Measurements from ENCODE around the gene PBXIP1.
"Not testable (repeated sequence)": the region's sequence is repeated elsewhere in the genome, so short reads cannot be mapped to it uniquely, and the experiment has no call there.

PBXIP1 gene

DNA sequence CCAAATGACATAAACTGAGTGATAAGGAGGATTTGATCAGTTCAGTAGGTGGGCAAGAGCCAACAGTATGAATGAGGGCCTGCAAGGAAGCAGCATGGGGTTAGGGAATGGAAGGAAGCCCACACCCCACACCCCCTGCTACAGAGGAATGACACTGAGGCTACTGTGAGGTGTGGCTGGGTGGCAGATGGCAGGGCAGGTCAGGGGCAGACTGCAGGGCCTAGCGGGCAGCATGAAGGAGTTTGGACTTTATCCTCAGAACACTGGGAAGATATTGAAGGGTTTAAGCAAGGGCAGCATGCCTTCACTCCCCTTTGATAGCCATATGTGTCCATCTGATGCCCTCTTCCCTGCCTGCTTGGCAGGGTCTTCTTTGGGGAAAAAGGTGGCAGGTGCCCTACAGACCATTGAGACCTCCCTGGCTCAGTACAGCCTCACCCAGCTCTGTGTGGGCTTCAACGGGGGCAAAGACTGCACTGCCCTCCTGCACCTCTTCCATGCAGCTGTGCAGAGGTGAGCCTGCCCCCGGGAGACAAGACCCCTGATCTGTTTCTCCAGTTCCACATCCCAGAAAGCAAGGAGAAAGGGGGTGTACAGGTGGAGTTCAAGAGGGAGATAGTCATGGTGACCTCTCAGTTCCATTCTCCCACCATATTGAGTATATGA, 33.4 kb upstream of the PBXIP1 start:
- Histone ChIP-seq H3K4me2 (ENCODE audit: low read length) (no peak overlapping the region), H3K4me1 (ENCODE audit: low read length) (peaks cover 4% of the 10 kb centered on the region), H3K27ac (ENCODE audit: low read length) (no peak overlapping the region), H2AFZ (ENCODE audit: low read depth, low read length) (no peak overlapping the region), H4K20me1 (ENCODE audit: insufficient read depth, low read length) (no peaks in the 10 kb centered on the region), H3K4me3 (ENCODE audit: low read length) (no peak overlapping the region), H3K36me3 (replicated peaks; ENCODE audit: low read depth, low read length) (peaks cover 27% of the 10 kb centered on the region), H3K27me3 (ENCODE audit: low read depth, low read length) (no peaks in the 10 kb centered on the region), H3K79me2 (ENCODE audit: low read length) (peaks cover 33% of the 10 kb centered on the region), H3K9ac (ENCODE audit: low read length) (no peak overlapping the region), H3K9me3 (ENCODE audit: insufficient read depth, low read length) (no peaks in the 10 kb centered on the region)
- no peak for TF ChIP-seq EZH2phosphoT487 (IDR thresholded peaks at IDR 0.05; ENCODE audit: low read depth)
- TF ChIP-seq, protein P1, sequence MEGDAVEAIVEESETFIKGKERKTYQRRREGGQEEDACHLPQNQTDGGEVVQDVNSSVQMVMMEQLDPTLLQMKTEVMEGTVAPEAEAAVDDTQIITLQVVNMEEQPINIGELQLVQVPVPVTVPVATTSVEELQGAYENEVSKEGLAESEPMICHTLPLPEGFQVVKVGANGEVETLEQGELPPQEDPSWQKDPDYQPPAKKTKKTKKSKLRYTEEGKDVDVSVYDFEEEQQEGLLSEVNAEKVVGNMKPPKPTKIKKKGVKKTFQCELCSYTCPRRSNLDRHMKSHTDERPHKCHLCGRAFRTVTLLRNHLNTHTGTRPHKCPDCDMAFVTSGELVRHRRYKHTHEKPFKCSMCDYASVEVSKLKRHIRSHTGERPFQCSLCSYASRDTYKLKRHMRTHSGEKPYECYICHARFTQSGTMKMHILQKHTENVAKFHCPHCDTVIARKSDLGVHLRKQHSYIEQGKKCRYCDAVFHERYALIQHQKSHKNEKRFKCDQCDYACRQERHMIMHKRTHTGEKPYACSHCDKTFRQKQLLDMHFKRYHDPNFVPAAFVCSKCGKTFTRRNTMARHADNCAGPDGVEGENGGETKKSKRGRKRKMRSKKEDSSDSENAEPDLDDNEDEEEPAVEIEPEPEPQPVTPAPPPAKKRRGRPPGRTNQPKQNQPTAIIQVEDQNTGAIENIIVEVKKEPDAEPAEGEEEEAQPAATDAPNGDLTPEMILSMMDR (IDR thresholded peaks at IDR 0.05; ENCODE audit: low read depth, low read length): no peak

DNA sequence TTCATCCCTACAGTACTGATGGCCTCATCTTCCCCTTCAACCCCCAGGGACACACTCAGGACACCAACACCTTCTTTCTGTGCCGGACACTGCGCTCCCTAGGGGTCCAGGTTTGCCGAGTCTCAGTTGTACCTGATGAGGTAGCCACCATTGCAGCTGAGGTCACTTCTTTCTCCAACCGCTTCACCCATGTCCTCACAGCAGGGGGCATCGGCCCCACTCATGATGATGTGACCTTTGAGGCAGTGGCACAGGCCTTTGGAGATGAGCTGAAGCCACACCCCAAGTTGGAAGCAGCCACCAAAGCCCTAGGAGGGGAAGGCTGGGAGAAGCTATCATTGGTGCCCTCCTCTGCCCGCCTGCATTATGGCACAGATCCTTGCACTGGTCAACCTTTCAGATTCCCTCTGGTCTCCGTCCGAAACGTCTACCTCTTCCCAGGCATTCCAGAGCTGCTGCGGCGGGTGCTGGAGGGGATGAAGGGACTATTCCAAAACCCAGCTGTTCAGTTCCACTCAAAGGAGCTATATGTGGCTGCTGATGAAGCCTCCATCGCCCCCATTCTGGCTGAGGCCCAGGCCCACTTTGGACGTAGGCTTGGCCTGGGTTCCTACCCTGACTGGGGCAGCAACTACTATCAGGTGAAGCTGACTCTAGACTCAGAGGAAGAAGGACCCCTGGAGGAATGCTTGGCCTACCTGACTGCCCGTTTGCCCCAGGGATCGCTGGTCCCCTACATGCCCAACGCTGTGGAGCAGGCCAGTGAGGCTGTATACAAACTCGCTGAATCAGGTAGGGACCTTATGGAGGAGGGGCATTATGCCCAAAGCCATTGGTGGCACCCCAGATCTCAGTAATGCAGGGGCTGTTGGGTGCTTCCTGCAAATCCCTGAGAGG, 32.4 kb upstream of the PBXIP1 start:
- Histone ChIP-seq H2AFZ (ENCODE audit: low read depth, low read length) (no peak overlapping the region), H3K9me3 (ENCODE audit: insufficient read depth, low read length) (no peaks in the 10 kb centered on the region), H4K20me1 (ENCODE audit: insufficient read depth, low read length) (no peaks in the 10 kb centered on the region), H3K4me2 (ENCODE audit: low read length) (no peak overlapping the region), H3K9ac (ENCODE audit: low read length) (no peak overlapping the region), H3K27me3 (ENCODE audit: low read depth, low read length) (no peaks in the 10 kb centered on the region), H3K79me2 (ENCODE audit: low read length) (peaks cover 43% of the 10 kb centered on the region), H3K4me3 (ENCODE audit: low read length) (no peak overlapping the region), H3K27ac (ENCODE audit: low read length) (no peak overlapping the region), H3K4me1 (ENCODE audit: low read length) (peaks cover 9% of the 10 kb centered on the region), H3K36me3 (replicated peaks; ENCODE audit: low read depth, low read length) (peaks cover 27% of the 10 kb centered on the region)
- no peak for TF ChIP-seq EZH2phosphoT487 (IDR thresholded peaks at IDR 0.05; ENCODE audit: low read depth)
- TF ChIP-seq, protein P1 (IDR thresholded peaks at IDR 0.05; ENCODE audit: low read depth, low read length): peak; percentile 21; the same call in 1 of the 2 replicates

DNA sequence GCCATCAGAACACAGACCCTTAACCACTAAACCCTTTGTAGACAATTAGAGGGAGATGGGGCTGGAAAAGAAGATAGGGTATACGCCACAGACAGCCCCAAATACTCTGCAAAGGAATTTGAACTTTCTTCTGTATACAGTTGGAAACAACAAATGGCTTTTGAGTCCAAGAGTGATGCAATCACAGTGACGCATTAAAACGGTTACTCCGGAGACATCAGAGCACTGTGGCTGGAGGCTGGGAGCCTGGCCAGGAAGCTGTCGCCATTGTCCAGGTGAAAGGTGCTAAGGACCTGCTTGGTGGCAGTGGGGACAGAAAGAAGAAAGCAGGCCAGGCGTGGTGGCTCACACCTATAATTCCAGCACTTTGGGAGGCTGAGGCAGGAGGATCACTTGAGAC, 31.4 kb upstream of the PBXIP1 start:
- peaks cover 27% of the 10 kb centered on the region for H3K36me3 ChIP-seq (replicated peaks; ENCODE audit: low read depth, low read length)
- H3K27me3 ChIP-seq (ENCODE audit: low read depth, low read length): no peaks in the 10 kb centered on the region
- H3K27ac ChIP-seq (ENCODE audit: low read length): no peak overlapping the region
- H2AFZ ChIP-seq (ENCODE audit: low read depth, low read length): no peak overlapping the region
- H3K9me3 ChIP-seq (ENCODE audit: insufficient read depth, low read length): no peaks in the 10 kb centered on the region
- TF ChIP-seq, protein P1 (IDR thresholded peaks at IDR 0.05; ENCODE audit: low read depth, low read length): no peak
- TF ChIP-seq EZH2phosphoT487 (IDR thresholded peaks at IDR 0.05; ENCODE audit: low read depth): no peak
- H3K4me3 ChIP-seq (ENCODE audit: low read length): no peak overlapping the region
- H3K4me1 ChIP-seq (ENCODE audit: low read length): peaks cover 13% of the 10 kb centered on the region
- no peak overlapping the region for H3K9ac ChIP-seq (ENCODE audit: low read length)
- no peaks in the 10 kb centered on the region for H4K20me1 ChIP-seq (ENCODE audit: insufficient read depth, low read length)
- H3K79me2 ChIP-seq (ENCODE audit: low read length): peaks cover 50% of the 10 kb centered on the region
- no peak overlapping the region for H3K4me2 ChIP-seq (ENCODE audit: low read length)

DNA sequence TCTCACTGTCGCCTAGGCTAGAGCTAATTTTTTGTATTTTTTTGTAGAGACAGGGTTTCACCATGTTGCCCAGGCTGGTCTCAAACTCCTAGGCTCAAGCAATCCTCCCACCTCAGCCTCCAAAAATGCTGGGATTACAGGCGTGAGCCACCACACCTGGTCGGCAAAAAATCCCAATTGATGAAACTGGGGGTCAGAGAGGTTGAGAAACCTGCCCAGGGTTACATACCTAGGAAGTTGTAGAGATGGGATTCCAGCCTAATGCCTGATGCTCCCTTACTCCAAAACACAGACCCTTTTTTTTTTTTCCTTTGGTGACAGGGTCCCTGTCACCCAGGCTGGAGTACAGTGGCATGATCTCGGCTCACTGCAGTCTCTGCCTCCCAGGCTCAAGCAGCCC, 30.8 kb upstream of the PBXIP1 start:
- H3K4me1 ChIP-seq (ENCODE audit: low read length): peaks cover 15% of the 10 kb centered on the region
- peaks cover 27% of the 10 kb centered on the region for H3K36me3 ChIP-seq (replicated peaks; ENCODE audit: low read depth, low read length)
- H3K79me2 ChIP-seq (ENCODE audit: low read length): peaks cover 56% of the 10 kb centered on the region
- not testable (repeated sequence) for H3K4me2 ChIP-seq (ENCODE audit: low read length); H3K27me3 ChIP-seq (ENCODE audit: low read depth, low read length); H4K20me1 ChIP-seq (ENCODE audit: insufficient read depth, low read length); H3K9me3 ChIP-seq (ENCODE audit: insufficient read depth, low read length); H3K27ac ChIP-seq (ENCODE audit: low read length); H3K4me3 ChIP-seq (ENCODE audit: low read length); H3K9ac ChIP-seq (ENCODE audit: low read length); H2AFZ ChIP-seq (ENCODE audit: low read depth, low read length)

Measured in OCI-LY3 (cell line).